HepG2 (cell line): ENCODE results near the gene MRPS5. TPM values are rescaled to one million over a fixed set of nuclear protein-coding genes. Genes with fewer than 3 reads are reported as not detected.

Experiments used
- ATAC-seq: fragments of 200-7000 bp; cut with Tn5 transposase; 3 replicates; pipeline ENCODE4 v1.9.1; 2020; ENCODE audit warnings: mild to moderate bottlenecking, moderate library complexity
- BruUV-seq: library from RNA; stranded (reverse); fragments of 400-500 nt; replicated peaks from 2 replicates; lab custom pipeline; 2021; lab: Mats Ljungman, UMichigan
- CTCF ChIA-PET: fragments of 300-600 bp; formaldehyde crosslinking; extraction: SDS; loops from one replicate; lab custom pipeline; 2021; ENCODE audit warnings: low total read pairs, inconsistent platforms, low intra/inter-chr PET ratio; lab: Yijun Ruan, JAX
- POLR2A ChIA-PET: fragments of 350-600 bp; sonication (Branson Sonifier 250); formaldehyde crosslinking; loops from one replicate; lab custom pipeline; 2020; ENCODE audit warnings: antibody characterized with exemption, inconsistent platforms; lab: Yijun Ruan, JAX
- DNase-seq: peaks from one replicate; pipeline ENCODE4 v3.0.0-alpha.2; 2015; ENCODE audit warnings: low spot score
- FAIRE-seq: peaks from 3 replicates; lab custom pipeline; 2011; peaks lifted over from hg19 to GRCh38; lab: Jason Lieb, UNC
- H2AFZ ChIP-seq: one replicate; pipeline ENCODE4 v1.6.1; 2011; ENCODE audit warnings: low read length, inconsistent platforms
- H3K27ac ChIP-seq: fragments of 300-600 bp; 3 replicates; pipeline ENCODE4 v1.8.0; 2011; ENCODE audit warnings: mixed run types, mild to moderate bottlenecking, mixed read lengths, low read length, inconsistent platforms; ENCODE audit not compliant: insufficient read depth; ENCODE audit errors: extremely low read length
- H3K27me3 ChIP-seq, 2 experiments: fragments of 200-600 bp in 1 of 2; 2 replicates in 1 of 2; 3 replicates in 1 of 2; pipeline versions ENCODE4 v1.6.0 to v1.8.0; 2011; ENCODE audit warnings: low read length in 2 of 2, mild to moderate bottlenecking in 2 of 2, moderate library complexity in 2 of 2, inconsistent platforms in 1 of 2; ENCODE audit not compliant: insufficient read depth in 2 of 2, control insufficient read depth in 1 of 2
- H3K36me3 ChIP-seq, 2 experiments: fragments of 200-600 bp in 1 of 2; replicated peaks in 1 of 2; 2 replicates in 1 of 2; 3 replicates in 1 of 2; pipeline versions ENCODE4 v1.5.1 to v1.8.0; 2011; ENCODE audit warnings: low read length in 2 of 2, inconsistent platforms in 1 of 2; ENCODE audit not compliant: insufficient read depth in 2 of 2, control insufficient read depth in 1 of 2
- H3K4me1 ChIP-seq: 2 replicates; pipeline ENCODE4 v1.5.1; 2012; ENCODE audit warnings: low read length, inconsistent platforms; ENCODE audit not compliant: insufficient read depth
- H3K4me2 ChIP-seq: 2 replicates; pipeline ENCODE4 v1.6.0; 2011; ENCODE audit warnings: low read depth, low read length, inconsistent platforms
- H3K4me3 ChIP-seq, 3 experiments: fragments of 200-600 bp in 1 of 3; sonication (generic), shearing (Covaris generic) in 1 of 3; replicated peaks in 1 of 3; 2 replicates each; pipeline ENCODE4 v1.5.1; 2011 to 2016; ENCODE audit warnings: low read length in 3 of 3, inconsistent platforms in 2 of 3, low read depth in 2 of 3, mild to moderate bottlenecking in 2 of 3, control low read depth in 1 of 3, mixed read lengths in 1 of 3; ENCODE audit not compliant: insufficient read depth in 1 of 3
- H3K79me2 ChIP-seq: one replicate; pipeline ENCODE4 v1.6.1; 2011; ENCODE audit warnings: low read length, inconsistent platforms; ENCODE audit not compliant: insufficient read depth
- H3K9ac ChIP-seq: 2 replicates; pipeline ENCODE4 v1.6.0; 2011; ENCODE audit warnings: mild to moderate bottlenecking, low read depth, low read length, inconsistent platforms; ENCODE audit not compliant: insufficient read depth
- H3K9me3 ChIP-seq: 2 replicates; pipeline ENCODE4 v1.5.1; 2012; ENCODE audit warnings: mild to moderate bottlenecking, low read length
- H4K20me1 ChIP-seq: 2 replicates; pipeline ENCODE4 v1.6.0; 2011; ENCODE audit warnings: inconsistent platforms, mild to moderate bottlenecking, low read length, moderate library complexity; ENCODE audit not compliant: insufficient read depth
- FOXC1 ChIP-seq: sonication (generic); formaldehyde crosslinking; IDR thresholded peaks from 2 replicates; pipeline ENCODE4 v1.8.0; 2022; ENCODE audit warnings: mild to moderate bottlenecking, missing genetic modification reagents, borderline replicate concordance
- HNF4G ChIP-seq, 2 experiments: sonication (generic) in 1 of 2; formaldehyde crosslinking in 1 of 2; IDR thresholded peaks; 2 replicates each; pipeline versions ENCODE4 v1.4.0 to v1.6.1; 2011 to 2020; ENCODE audit warnings: borderline replicate concordance in 2 of 2, low read depth in 2 of 2, mild to moderate bottlenecking in 2 of 2, low read length in 1 of 2, missing genetic modification reagents in 1 of 2, moderate library complexity in 1 of 2
- KLF16 ChIP-seq, 2 experiments: sonication (generic) in 1 of 2; formaldehyde crosslinking in 1 of 2; IDR thresholded peaks; 2 replicates each; pipeline versions ENCODE4 v1.6.1 to v1.8.0; 2016 to 2023; ENCODE audit warnings: missing genetic modification reagents in 2 of 2, missing compliant biosample characterization in 1 of 2
- NAIF1 ChIP-seq: sonication (generic); formaldehyde crosslinking; IDR thresholded peaks from 2 replicates; pipeline ENCODE4 v1.5.0; 2020; ENCODE audit warnings: mild to moderate bottlenecking, missing genetic modification reagents, borderline replicate concordance
- PCBP1 ChIP-seq: fragments of 200-400 bp; formaldehyde crosslinking; IDR thresholded peaks from 2 replicates; pipeline ENCODE4 v1.6.1; 2017; ENCODE audit warnings: mild to moderate bottlenecking, low read depth, low read length, borderline replicate concordance
- POLR2G ChIP-seq: fragments of 200-400 bp; formaldehyde crosslinking; IDR thresholded peaks from 2 replicates; pipeline ENCODE4 v1.6.1; 2018; ENCODE audit warnings: mild to moderate bottlenecking, low read depth, low read length, moderate library complexity
- RARG ChIP-seq: sonication (generic); formaldehyde crosslinking; IDR thresholded peaks from 2 replicates; pipeline ENCODE4 v1.4.0; 2020; ENCODE audit warnings: low read depth, mild to moderate bottlenecking, missing genetic modification reagents
- SIX4 ChIP-seq: sonication (generic); formaldehyde crosslinking; IDR thresholded peaks from 2 replicates; pipeline ENCODE4 v1.4.0; 2020; ENCODE audit warnings: missing genetic modification reagents
- SOX13 ChIP-seq, 3 experiments: fragments of 450-650 bp in 1 of 3; sonication (generic) in 1 of 3; formaldehyde crosslinking in 1 of 3; IDR thresholded peaks in 2 of 3; conservative IDR thresholded peaks in 1 of 3; 2 replicates each; pipeline versions ENCODE4 v1.5.0 to v1.6.1; 2016 to 2020; ENCODE audit warnings: antibody characterized with exemption in 1 of 3, mild to moderate bottlenecking in 1 of 3, missing compliant biosample characterization in 1 of 3, missing genetic modification reagents in 1 of 3, moderate library complexity in 1 of 3
- TBX2 ChIP-seq: sonication (generic); formaldehyde crosslinking; IDR thresholded peaks from 2 replicates; pipeline ENCODE4 v1.5.0; 2020; ENCODE audit warnings: missing genetic modification reagents, mild to moderate bottlenecking, borderline replicate concordance
- TRIM24 ChIP-seq: sonication (generic); formaldehyde crosslinking; IDR thresholded peaks from 2 replicates; pipeline ENCODE4 v1.8.0; 2022; ENCODE audit warnings: mild to moderate bottlenecking, missing genetic modification reagents
- ZNF101 ChIP-seq: sonication (generic); formaldehyde crosslinking; IDR thresholded peaks from 2 replicates; pipeline ENCODE4 v1.4.0; 2020; ENCODE audit warnings: mild to moderate bottlenecking, low read depth, missing genetic modification reagents, borderline replicate concordance
- ZNF367 ChIP-seq: sonication (generic); formaldehyde crosslinking; IDR thresholded peaks from 2 replicates; pipeline ENCODE4 v1.4.0; 2020; ENCODE audit warnings: missing genetic modification reagents, borderline replicate concordance
- ZNF670 ChIP-seq: sonication (generic); formaldehyde crosslinking; IDR thresholded peaks from 2 replicates; pipeline ENCODE4 v1.8.0; 2022; ENCODE audit warnings: mild to moderate bottlenecking, missing genetic modification reagents, borderline replicate concordance
- ZNF703 ChIP-seq: sonication (generic); formaldehyde crosslinking; IDR thresholded peaks from 2 replicates; pipeline ENCODE4 v1.5.1; 2020; ENCODE audit warnings: missing genetic modification reagents, mild to moderate bottlenecking, moderate library complexity, borderline replicate concordance
- WGBS: methylation state at CpG from one replicate; pipeline ENCODE4 v1.1.6; 2017; ENCODE audit warnings: low lambda C conversion rate; 5-methylcytosine and 5-hydroxymethylcytosine counted together
- in situ Hi-C: cut with HindIII; loops from 2 replicates; pipeline ENCODE4 v1.10.0; 2017; ENCODE audit warnings: low pct_unique_long_range_greater_than_20kb; ENCODE audit not compliant: extremely low pct_ligation_motif_present
- intact Hi-C: fragments of 100-400 bp; cut with micrococcal nuclease; formaldehyde crosslinking; loops from one replicate; pipeline ENCODE4 v1.10.0; 2022; ENCODE audit not compliant: unreplicated experiment
- polyA plus RNA-seq, 8 experiments: library from polyadenylated mRNA; depleted of rRNA in 3 of 8; stranded (reverse) in 7 of 8; unstranded in 1 of 8; fragments of >200 nt; fragmentation: Illumina TruSeq in 4 of 8; extraction: Trizol in 4 of 8; gene quantifications; 2 replicates each; pipeline versions ENCODE4 v1.2.1 to v1.2.3, GENCODE V29; 2011 to 2016; ENCODE audit warnings: low read depth in 4 of 8, missing spikeins in 1 of 8, mixed read lengths in 1 of 8; ENCODE audit not compliant: insufficient read depth in 1 of 8
- total RNA-seq, 5 experiments: library from RNA; depleted of rRNA; stranded (reverse); fragments of >200 nt; fragmentation: Illumina TruSeq; extraction: Trizol; gene quantifications; 2 replicates each; pipeline ENCODE4 v1.2.3, GENCODE V29; 2016; ENCODE audit warnings: low read depth in 1 of 5
- TF ChIP-seq, protein P1 (sequence below): sonication (generic); formaldehyde crosslinking; IDR thresholded peaks from 2 replicates; pipeline ENCODE4 v1.8.1; 2023; ENCODE audit warnings: mild to moderate bottlenecking, moderate library complexity, missing genetic modification reagents
- TF ChIP-seq, protein P2 (sequence below): sonication (generic); formaldehyde crosslinking; IDR thresholded peaks from 2 replicates; pipeline ENCODE4 v1.4.0; 2020; ENCODE audit warnings: missing genetic modification reagents, mild to moderate bottlenecking, borderline replicate concordance

Gene MRPS5
- total and polyA plus RNA-seq, 2 of the 13 experiments (the other 11 are each of a cell fraction or from before 2014, with no cell fraction given): 98.8 to 134 TPM

DNA sequence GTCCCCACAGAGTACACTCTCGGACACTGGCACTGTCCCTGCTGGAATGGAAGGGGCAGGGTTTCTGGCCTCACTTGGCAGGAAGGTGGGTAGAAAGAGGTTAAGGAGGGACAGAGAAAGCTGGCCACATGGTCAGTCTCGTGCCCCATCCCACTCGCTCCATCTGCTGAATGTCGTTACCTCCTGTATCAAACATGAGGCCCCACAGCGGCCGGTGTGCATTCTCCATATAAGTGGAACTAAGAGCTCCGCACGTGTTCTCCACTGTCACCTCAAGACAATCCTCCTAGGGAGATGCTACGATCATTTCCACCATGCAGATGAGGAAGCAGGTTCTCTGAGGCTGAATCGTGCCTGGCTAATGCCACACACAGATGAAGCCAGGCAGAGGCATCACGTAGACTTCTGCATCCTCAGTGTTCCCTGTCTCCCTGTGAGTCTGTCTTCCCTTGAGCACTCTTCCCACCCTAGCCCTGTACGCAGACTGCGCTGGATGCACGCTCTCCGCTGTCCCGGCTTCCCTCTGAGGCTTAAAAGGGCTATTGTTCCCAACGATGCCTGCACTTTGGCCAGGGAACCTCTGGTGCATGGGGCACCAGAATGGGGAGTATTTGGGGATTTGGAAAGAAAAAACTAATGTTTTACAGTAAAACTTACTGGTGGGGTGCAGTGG lies 61.0 kb downstream of the MRPS5 start (continued):
- TF ChIP-seq, protein P1, sequence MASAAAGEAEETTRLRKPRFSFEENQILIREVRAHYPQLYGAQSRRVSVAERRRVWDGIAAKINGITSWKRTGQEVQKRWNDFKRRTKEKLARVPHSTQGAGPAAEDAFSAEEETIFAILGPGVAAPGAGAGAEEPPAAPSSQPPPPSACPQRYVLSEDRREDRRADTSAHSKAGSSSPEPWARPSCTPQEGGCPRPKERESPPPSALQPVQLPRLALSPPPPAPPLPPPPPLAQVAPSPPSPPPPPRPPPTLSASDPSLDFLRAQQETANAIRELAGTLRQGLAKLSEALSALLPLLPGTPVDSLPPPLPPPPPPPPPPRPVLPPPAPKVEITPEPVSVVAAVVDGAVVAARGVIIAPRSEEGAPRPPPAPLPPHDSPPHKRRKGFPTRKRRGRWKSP (CRISPR knock-in tag): peak; percentile 31; the same call in 1 of the 2 replicates
- peak; percentile 66 for TF ChIP-seq POLR2G
- 0 out of 4 replicates have a peak, but pooled peaks of 1 of the 2 experiments have one; percentile 34 for TF ChIP-seq KLF16 (CRISPR knock-in tag; IDR thresholded peaks at IDR 0.05)
- TF ChIP-seq SOX13 (IDR thresholded peaks at IDR 0.05): 0 out of 2 replicates have a peak, but pooled peaks have one; percentile 18
- TF ChIP-seq SOX13 (CRISPR knock-in tag; conservative IDR thresholded peaks at IDR 0.05 in 1 of 2, IDR thresholded peaks at IDR 0.05 in 1 of 2): peak in 1 of 2 experiments; percentile 81; a peak in 2 of 4 replicates
- TF ChIP-seq, all 625 proteins: peak for 71

DNA sequence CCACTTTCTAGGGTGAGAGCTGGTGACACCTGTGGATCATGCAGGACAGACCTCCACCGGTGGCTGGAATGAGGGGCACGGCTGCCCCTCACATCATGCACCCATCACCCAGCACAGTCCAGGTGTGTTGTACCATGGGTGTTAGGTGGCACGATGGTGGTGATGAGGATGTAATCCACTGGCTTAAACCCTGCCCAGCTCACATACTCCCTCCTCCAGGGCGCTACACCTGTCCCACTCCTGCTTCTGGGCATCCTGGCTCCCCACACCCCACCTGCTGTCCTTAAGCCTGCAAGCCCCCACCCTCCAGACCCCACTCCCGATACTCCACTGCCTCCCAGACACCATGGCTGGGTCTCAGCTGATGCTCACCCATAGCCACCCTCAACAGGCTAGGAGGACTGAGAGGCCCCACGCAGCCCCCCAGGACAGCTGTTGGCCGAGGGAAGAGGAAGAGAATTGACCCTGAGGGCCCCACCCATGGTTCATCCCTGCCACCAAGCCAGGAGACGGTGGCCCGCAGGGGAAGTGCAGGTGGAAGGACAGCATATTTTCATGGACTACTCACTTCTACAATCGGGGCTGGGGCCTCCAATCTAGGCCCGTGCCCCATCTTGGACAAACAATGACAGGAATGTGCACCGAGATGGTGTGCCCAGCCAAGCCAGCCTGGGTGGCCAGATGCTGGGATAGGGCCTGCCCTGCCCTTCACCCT lies 61.8 kb downstream of the MRPS5 start:
- Histone ChIP-seq H3K4me1 (peaks cover 87% of the 10 kb centered on the region), H3K4me3 (peak overlapping the region in 1 of 3 experiments; percentile 59; a peak in 2 of 6 replicates), H3K36me3 (no peaks in the 10 kb centered on the region), H3K79me2 (no peaks in the 10 kb centered on the region), H2AFZ (no peak overlapping the region), H3K4me2 (peak overlapping the region; percentile 72), H3K9me3 (no peaks in the 10 kb centered on the region), H3K27me3 (peaks cover 5 to 25% of the 10 kb centered on the region in 2 experiments; a peak in 4 of 5 replicates), H3K9ac (no peak overlapping the region), H3K27ac (no peak overlapping the region), H4K20me1 (no peaks in the 10 kb centered on the region)
- DNase-seq: no peak
- WGBS: 38% methylated on average over 9 of the region's 12 CpGs
- FAIRE-seq: no peak
- peak; percentile 8 for ATAC-seq
- CTCF ChIA-PET: no interaction called here
- POLR2A ChIA-PET: no interaction called here
- in situ Hi-C loops (no loop called here), intact Hi-C loops (no loop called here)
- BruUV-seq: no TSS peak
- no peak for TF ChIP-seq ZNF670
- peak; percentile 32; the same call in 1 of the 2 replicates for TF ChIP-seq PCBP1
- no peak for TF ChIP-seq HNF4G (IDR thresholded peaks at IDR 0.05; ENCODE audit: borderline replicate concordance, low read depth, low read length)
- TF ChIP-seq HNF4G (CRISPR knock-in tag; IDR thresholded peaks at IDR 0.05; ENCODE audit: borderline replicate concordance, low read depth): 0 out of 2 replicates have a peak, but pooled peaks have one; percentile 6
- no peak for TF ChIP-seq ZNF101 (CRISPR knock-in tag)
- 0 out of 2 replicates have a peak, but pooled peaks have one; percentile 32 for TF ChIP-seq TBX2 (CRISPR knock-in tag)
- no peak for TF ChIP-seq RARG (CRISPR knock-in tag)
- no peak for TF ChIP-seq TRIM24 (CRISPR knock-in tag)
- no peak for TF ChIP-seq FOXC1
- TF ChIP-seq NAIF1: no peak
- TF ChIP-seq, protein P2, sequence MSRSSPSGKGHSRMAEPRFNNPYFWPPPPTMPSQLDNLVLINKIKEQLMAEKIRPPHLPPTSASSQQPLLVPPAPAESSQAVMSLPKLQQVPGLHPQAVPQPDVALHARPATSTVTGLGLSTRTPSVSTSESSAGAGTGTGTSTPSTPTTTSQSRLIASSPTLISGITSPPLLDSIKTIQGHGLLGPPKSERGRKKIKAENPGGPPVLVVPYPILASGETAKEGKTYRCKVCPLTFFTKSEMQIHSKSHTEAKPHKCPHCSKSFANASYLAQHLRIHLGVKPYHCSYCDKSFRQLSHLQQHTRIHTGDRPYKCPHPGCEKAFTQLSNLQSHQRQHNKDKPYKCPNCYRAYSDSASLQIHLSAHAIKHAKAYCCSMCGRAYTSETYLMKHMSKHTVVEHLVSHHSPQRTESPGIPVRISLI: no peak
- no peak for TF ChIP-seq ZNF703 (CRISPR knock-in tag)
- TF ChIP-seq ZNF367: no peak
- TF ChIP-seq SIX4 (CRISPR knock-in tag): no peak
